Small intestine (tissue), 7 donors: Measurements from ENCODE around the gene AKAP8. TPM values are rescaled to one million over a fixed set of nuclear protein-coding genes. Genes with fewer than 3 reads are reported as not detected.

Experiments
- DNase-seq, 2 donors: peaks; one replicate each; pipeline versions ENCODE4 v3.0.0 to v3.0.0-alpha.2; 2013
- FAIRE-seq: peaks from 2 replicates; lab custom pipeline; 2012; peaks lifted over from hg19 to GRCh38; lab: Jason Lieb, UNC
- H3K27ac ChIP-seq, 3 donors: one replicate each; pipeline ENCODE4 v1.5.1; 2013; ENCODE audit warnings: low read length in 2 of 3, mild to moderate bottlenecking in 2 of 3, control low read depth in 1 of 3, inconsistent platforms in 1 of 3, low read depth in 1 of 3, moderate library complexity in 1 of 3
- H3K27me3 ChIP-seq, 3 donors: one replicate each; pipeline ENCODE4 v1.6.1; 2013; ENCODE audit warnings: low read length in 3 of 3, inconsistent platforms in 1 of 3; ENCODE audit not compliant: control insufficient read depth in 3 of 3, insufficient read depth in 3 of 3
- H3K36me3 ChIP-seq, 3 donors: one replicate each; pipeline ENCODE4 v1.6.1; 2013; ENCODE audit warnings: low read length in 3 of 3, inconsistent platforms in 1 of 3, low read depth in 1 of 3, mild to moderate bottlenecking in 1 of 3, moderate library complexity in 1 of 3; ENCODE audit not compliant: control insufficient read depth in 3 of 3, insufficient read depth in 2 of 3
- H3K4me1 ChIP-seq, 3 donors: one replicate each; pipeline ENCODE4 v1.6.1; 2013; ENCODE audit warnings: low read length in 2 of 3, inconsistent platforms in 1 of 3, low read depth in 1 of 3, mild to moderate bottlenecking in 1 of 3, moderate library complexity in 1 of 3; ENCODE audit not compliant: control insufficient read depth in 3 of 3, insufficient read depth in 2 of 3
- H3K4me3 ChIP-seq, 3 donors: one replicate each; pipeline ENCODE4 v1.5.1; 2013; ENCODE audit warnings: low read length in 3 of 3, control low read depth in 1 of 3, inconsistent platforms in 1 of 3, low read depth in 1 of 3, mild to moderate bottlenecking in 1 of 3, moderate library complexity in 1 of 3
- H3K9me3 ChIP-seq, 2 donors: one replicate each; pipeline ENCODE4 v1.6.1; 2013; ENCODE audit warnings: low read depth in 1 of 2, low read length in 1 of 2; ENCODE audit not compliant: control insufficient read depth in 2 of 2, insufficient read depth in 1 of 2
- WGBS, 3 donors: extraction: QIAGEN DNeasy Blood & Tissue Kit; methylation state at CpG; one replicate each; pipeline ENCODE4 v1.1.7; 2013; 5-methylcytosine and 5-hydroxymethylcytosine counted together
- polyA plus RNA-seq, 4 donors: library from polyadenylated mRNA; stranded (reverse) in 3 of 4; unstranded in 1 of 4; fragments of 200-250 nt in 3 of 4; fragments of 120-200 nt in 1 of 4; gene quantifications; one replicate each; pipeline versions ENCODE4 v1.2.1 to v1.2.3, GENCODE V29; 2013
- donor health status: healthy with polysubstance abuse.
- donor health status: control.
- donor health status: control.
- donor health status: Bipolar disorder and iron deficiency.
- donor health status: healthy.

The AKAP8 gene
- polyA plus RNA-seq, 4 donors, result 14.1 to 26.5 (median 19.0) TPM

GRCh38 chr19:15423130-15423529 is 43.5 kb upstream of the AKAP8 start:
- Histone ChIP-seq H3K27ac (no peak overlapping the region), H3K9me3 (peaks cover 0 to 8% of the 10 kb centered on the region in 2 donors), H3K4me3 (no peak overlapping the region), H3K27me3 (no peaks in the 10 kb centered on the region), H3K4me1 (no peaks in the 10 kb centered on the region), H3K36me3 (peaks cover 17 to 65% (median 22%) of the 10 kb centered on the region in 3 donors)
- DNase-seq (no peak), FAIRE-seq (no peak)
- WGBS, 3 donors, result 96 to 100% (median 100%) methylated on average over 6 of the region's 6 CpGs

- Histone ChIP-seq H3K27me3 (no peaks in the 10 kb centered on the region), H3K4me3 (no peak overlapping the region), H3K9me3 (peaks cover 0 to 8% of the 10 kb centered on the region in 2 donors), H3K4me1 (peaks cover 0 to 5% (median under 1%) of the 10 kb centered on the region in 3 donors), H3K36me3 (peaks cover 15 to 60% (median 20%) of the 10 kb centered on the region in 3 donors), H3K27ac (no peak overlapping the region)
- DNase-seq (no peak), FAIRE-seq (no peak)
- 86 to 94% (median 93%) methylated on average over 18 to 22 of the region's 22 CpGs for WGBS, 3 donors
Measured at GRCh38 chr19:15422296-15423075, 42.9 kb upstream of the AKAP8 start.

DNA sequence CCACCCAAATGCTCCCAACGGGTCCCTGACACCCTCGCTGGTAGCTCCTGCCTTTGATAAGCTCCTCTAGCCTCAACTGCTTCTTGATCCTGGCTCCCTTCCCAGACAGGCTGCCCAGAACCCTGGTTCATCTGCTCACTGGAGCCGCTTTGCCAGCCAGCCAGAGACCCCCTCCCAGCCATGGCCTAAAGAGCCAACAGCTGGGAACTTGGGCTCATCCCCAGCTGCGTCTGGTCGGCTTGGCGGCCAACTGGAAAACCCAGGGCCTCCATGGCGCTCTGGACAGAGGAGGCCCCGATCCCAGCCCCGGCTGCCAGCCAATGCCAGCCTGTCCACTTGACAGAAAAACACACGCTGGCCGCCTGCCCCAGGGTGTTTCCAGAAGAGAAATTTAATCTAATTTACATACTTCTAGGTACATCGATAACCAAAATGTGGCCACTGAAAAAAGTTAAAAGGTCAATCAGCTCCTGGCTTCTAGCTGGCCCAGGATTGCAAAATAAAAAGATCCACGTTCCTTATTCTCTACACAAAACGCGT is 42.2 kb upstream of the AKAP8 start:
- Histone ChIP-seq H3K27me3 (no peaks in the 10 kb centered on the region), H3K27ac (no peak overlapping the region), H3K9me3 (peaks cover 0 to 8% of the 10 kb centered on the region in 2 donors), H3K4me3 (no peak overlapping the region), H3K36me3 (peaks cover 12 to 57% (median 16%) of the 10 kb centered on the region in 3 donors), H3K4me1 (peaks cover 0 to 12% (median 7%) of the 10 kb centered on the region in 3 donors)
- no peak for DNase-seq
- no peak for FAIRE-seq
- WGBS, 3 donors, result 63 to 83% (median 79%) methylated on average over 15 of the region's 15 CpGs

GRCh38 chr19:15421136-15421695 is 41.6 kb upstream of the AKAP8 start:
- Histone ChIP-seq H3K9me3 (peaks cover 0 to 8% of the 10 kb centered on the region in 2 donors), H3K4me3 (no peak overlapping the region), H3K4me1 (peaks cover 1 to 13% (median 7%) of the 10 kb centered on the region in 3 donors), H3K27me3 (no peaks in the 10 kb centered on the region), H3K27ac (no peak overlapping the region), H3K36me3 (peaks cover 14 to 53% (median 16%) of the 10 kb centered on the region in 3 donors)
- DNase-seq, result peak in 1 of 2 donors; percentile 18
- 64 to 86% (median 81%) methylated on average over 12 of the region's 12 CpGs for WGBS, 3 donors
- no peak for FAIRE-seq

DNA sequence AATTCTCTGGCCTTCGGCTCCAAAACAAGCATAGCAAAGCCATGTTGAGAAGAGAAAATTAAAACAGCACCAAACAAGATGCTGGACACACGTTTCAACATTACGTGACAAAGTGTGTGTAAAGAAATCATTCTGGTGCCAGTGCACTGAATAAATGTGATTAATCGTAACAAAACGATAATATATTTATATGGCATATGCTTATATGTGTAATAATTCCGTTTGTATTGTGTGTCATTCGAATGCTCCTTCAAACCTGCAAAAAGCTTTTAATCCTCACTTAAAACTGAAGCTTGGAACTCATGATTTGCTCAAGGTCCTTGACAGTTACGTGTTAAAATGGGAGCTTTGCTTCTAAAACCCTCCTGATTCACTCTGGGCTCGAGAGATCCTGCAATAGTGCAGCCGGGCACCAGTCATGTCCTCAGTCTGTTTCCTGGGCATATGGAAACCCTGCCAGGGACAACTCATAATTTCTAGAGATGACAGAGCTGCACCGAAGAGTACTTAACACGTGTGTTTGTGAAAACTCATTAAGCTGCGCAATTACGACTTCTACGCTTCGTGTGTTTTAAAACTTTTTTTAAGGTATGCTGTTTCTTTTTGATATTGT is 39.9 kb upstream of the AKAP8 start:
- Histone ChIP-seq H3K27ac (no peak overlapping the region), H3K4me3 (peak overlapping the region in 2 of 3 donors; percentile 36 to 43), H3K9me3 (peaks cover 0 to 8% of the 10 kb centered on the region in 2 donors), H3K4me1 (peaks cover 1 to 15% (median 7%) of the 10 kb centered on the region in 3 donors), H3K36me3 (peaks cover 9 to 48% (median 11%) of the 10 kb centered on the region in 3 donors), H3K27me3 (no peaks in the 10 kb centered on the region)
- FAIRE-seq (no peak), DNase-seq (no peak)
- 29 to 36% (median 30%) methylated on average over 16 of the region's 16 CpGs for WGBS, 3 donors

DNA sequence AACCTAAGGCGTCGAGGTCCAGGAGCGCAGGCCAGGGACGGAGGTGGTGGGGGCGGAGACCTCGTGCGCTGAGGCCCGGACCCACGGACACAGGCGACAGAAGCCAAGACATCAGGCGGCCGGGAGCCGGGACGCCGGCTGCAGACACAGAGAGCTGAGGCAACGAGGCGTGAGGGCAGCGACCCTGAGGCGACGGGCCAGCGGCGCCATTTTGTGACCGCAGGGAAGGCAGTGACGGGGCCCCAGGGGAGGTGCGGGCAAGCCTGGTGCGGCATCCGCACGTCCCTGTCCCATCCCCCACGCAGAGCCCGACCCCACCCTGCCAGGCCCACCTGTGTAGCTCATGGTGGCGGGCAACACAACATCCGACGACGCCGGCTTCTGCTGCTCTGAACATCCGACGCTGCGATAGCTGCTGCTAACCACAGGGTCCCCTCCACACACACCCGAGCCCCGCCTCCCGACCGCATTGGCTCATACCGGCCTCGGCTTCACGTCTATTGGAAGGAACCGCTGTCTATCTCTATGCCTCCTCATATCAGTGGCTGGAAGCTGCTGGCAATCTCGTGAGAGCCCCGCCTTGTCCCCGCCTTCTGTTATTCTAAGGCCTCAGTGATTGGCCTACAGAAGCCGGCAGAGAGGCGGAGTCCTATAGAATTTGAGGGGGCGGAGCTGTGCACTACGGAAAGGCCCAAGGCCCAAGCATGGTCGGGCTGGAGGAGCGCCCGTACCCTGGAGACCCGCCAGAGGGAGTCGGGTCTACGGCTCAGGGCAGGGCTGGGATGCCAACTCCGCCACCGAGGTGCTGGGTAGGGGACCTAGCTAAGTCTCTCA is 39.2 kb upstream of the AKAP8 start, which contains the start of gene AKAP8L:
AKAP8L (minus strand) TSS at position 410 of the 834 bp plus-strand sequence; CDS start at position 345, 65 bp downstream.
- Histone ChIP-seq H3K4me1 (peaks cover 1 to 15% (median 7%) of the 10 kb centered on the region in 3 donors), H3K27ac (peak within 1 kb of the TSS; percentile 57 to 84 (median 83)), H3K4me3 (peak within 1 kb of the TSS; percentile 86 to 99 (median 92)), H3K27me3 (no peaks in the 10 kb centered on the region), H3K9me3 (peaks cover 0 to 8% of the 10 kb centered on the region in 2 donors), H3K36me3 (peaks cover 2 to 42% (median 7%) of the 10 kb centered on the region in 3 donors)
- DNase-seq, result peak; percentile 100
- no peak for FAIRE-seq
- WGBS, 3 donors, result 0 to 1% (median 0%) methylated on average over 57 to 61 of the region's 61 CpGs

GRCh38 chr19:15418231-15418578 is 38.6 kb upstream of the AKAP8 start:
- FAIRE-seq, result no peak
- Histone ChIP-seq H3K36me3 (peaks cover under 1 to 36% (median 2%) of the 10 kb centered on the region in 3 donors), H3K27me3 (no peaks in the 10 kb centered on the region), H3K4me3 (peak overlapping the region; percentile 86 to 99 (median 92)), H3K27ac (peak overlapping the region; percentile 57 to 84 (median 83)), H3K9me3 (peaks cover 0 to 3% of the 10 kb centered on the region in 2 donors), H3K4me1 (peaks cover 1 to 15% (median 10%) of the 10 kb centered on the region in 3 donors)
- WGBS, 3 donors, result 0 to 1% (median 0%) methylated on average over 16 of the region's 16 CpGs
- no peak for DNase-seq
